NCI-H446 treated with DMSO at 0.1 percent for 48 hours (cell line): ENCODE results near the gene MRGPRF.
"Not testable (repeated sequence)": the region's sequence is repeated elsewhere in the genome, so short reads cannot be mapped to it uniquely, and the experiment has no call there.

Experiments
- DNase-seq: peaks from one replicate; lab custom pipeline; 2025; lab: John Stamatoyannopoulos, UW

The MRGPRF gene

DNA sequence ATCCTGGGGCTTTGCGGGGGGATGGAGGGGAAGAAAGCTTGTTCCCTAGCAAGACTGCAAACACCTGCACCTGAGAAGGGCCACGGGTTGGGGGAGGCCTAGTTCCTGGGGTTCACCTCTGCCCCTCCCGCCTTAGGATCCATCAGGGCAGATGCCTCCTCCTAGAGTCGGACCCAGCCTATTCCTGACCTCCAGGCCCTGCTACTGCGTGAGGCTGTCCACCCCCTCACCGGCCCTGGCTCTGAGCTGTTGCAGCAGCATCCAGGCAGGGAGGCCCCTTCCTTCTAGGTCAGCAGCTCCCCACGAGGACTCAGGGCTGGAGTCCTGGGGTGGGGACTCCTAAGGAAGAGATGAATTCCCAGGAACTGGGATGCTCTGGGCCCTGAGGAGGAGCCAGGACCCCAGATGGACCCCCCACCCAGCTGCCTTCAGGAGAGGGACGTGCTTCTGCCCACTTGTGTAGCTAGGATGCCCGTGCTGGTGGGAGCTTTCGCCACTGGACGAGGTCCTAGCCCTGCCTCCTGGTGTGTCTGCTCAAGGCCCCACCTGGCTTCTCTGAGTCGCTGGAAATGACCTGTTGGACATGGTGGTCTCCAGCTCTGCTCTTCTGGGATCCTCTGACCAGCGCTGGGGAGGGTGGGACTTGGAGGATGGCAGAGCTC lies 10.3 kb downstream of the MRGPRF start:
- no peak for DNase-seq

DNA sequence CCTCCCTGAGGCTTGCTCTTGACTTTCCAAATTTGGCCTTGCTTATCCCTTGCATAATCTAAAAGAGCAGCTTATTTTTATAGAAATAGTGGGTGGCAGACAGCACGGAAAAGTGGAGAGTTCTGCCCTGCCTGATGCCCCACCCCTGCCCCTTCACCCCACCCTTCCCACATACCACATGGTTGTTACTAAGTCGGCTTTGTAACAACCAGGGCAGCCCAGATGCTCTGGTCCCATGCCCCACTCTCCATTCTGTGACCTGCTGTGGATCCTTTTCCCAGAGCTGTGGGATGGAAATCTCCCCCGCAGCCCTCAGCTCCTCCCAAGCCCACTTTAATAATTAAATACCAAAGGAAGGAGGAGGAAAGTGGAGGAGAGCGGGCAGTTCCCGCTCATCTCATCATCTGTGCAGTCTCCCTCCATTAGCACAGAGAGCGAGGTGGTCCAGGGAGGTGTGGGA lies 10.9 kb downstream of the MRGPRF start:
- no peak for DNase-seq

DNA sequence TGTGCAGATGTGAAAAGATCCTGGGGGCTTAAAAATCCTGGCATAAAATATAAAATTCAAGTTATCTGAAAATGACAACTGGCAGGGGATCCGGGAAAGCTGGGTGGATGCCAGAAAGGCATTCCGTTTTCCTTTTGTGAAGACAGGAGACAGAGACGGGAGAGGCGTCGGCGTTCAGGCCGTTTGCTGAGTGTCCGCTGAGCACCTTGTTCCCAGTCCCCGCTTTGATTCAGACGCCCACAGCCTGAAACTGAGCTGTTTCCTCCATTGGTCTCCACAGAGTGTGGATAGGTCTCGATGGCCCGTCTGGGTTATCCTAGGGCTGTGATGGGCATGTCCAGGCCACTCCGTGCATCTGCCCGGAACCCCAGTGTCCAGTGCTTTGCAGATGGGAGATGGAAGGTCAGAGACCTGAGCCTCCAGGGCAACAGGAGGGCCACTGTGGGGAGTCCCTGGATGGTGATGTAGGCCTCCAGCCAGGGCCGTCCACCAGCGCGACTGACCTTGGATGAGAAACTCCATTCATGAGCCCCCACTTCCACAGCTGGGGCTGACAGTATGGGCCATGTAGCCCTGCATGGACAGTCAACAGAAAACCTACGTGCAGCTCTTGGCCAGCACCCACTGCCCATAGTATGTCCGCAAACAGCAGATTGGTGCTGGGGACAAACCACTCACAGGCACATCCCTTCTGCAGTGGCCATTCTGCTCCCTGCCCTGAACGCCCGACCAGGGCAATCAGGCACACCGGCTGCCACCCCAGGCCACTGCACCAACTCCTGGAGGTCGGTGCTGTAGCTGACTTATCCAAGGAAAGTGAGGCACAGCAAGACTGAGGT lies 11.6 kb downstream of the MRGPRF start:
- DNase-seq, result no peak

DNA sequence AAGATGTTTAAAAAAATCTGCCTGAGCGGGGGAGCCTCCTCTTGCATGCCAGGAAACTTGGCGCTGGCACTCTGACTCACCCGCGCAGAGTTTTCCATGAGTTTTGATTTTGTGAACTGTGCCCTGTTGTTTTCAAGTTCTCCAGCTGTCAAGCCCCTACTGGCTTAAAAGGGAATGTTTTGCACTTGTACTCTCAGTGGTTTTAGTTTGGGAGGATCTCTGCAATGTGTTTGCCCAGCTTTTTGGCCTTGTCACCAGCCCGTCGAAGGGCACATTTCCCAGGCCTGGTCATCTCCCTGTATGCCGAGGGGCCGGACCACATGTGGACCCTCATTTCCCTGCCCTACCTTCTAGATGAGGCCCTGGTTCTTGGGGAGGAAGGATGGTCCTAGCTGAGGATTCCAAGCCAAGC lies 12.2 kb downstream of the MRGPRF start:
- DNase-seq, result peak; percentile 35

DNA sequence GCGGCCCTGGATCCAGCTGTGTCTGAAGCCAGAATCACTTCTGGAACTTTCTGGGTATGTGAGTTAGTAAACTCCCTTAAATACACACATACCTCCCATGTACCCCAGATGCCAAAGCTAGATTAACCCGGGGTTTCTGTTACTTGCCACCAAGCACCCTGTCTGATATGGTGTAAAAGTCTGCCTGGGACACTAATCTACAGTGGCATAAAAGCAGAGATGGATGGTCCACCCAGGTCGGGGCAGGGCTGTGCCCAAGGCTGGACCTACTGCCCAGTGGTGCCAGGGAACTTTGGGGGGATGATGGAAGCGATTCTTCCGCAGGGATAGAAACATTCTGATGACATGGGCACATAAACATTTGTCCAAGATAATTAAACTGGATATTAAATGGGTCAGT lies 12.7 kb downstream of the MRGPRF start:
- no peak for DNase-seq

DNA sequence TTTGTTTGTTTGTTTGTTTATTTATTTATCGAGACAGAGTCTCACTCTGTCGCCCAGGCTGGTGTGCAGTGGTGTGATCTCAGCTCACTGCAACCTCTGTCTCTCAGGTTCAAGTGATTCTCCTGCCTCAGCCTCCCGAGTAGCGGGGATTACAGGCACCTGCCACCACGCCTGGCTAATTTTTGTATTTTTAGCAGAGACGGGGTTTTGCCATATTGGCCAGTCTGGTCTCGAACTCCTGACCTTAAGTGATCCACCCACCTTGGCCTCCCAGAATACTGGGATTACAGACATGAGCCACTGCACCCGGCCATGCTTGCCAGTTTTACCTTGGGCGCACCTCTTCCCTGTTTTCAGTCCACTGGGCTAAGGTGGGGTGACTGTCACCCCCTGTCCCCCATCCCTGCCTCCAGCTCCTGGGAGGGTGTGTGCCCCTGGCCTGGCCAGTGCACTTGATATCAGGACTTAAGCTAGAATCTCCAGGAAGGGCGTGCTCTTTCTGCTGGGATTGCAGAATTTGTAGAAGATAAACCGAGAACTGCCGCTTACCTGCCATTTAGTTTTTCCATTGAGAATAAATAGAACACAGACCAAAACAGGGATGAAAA lies 13.2 kb downstream of the MRGPRF start:
- not testable (repeated sequence) for DNase-seq

DNA sequence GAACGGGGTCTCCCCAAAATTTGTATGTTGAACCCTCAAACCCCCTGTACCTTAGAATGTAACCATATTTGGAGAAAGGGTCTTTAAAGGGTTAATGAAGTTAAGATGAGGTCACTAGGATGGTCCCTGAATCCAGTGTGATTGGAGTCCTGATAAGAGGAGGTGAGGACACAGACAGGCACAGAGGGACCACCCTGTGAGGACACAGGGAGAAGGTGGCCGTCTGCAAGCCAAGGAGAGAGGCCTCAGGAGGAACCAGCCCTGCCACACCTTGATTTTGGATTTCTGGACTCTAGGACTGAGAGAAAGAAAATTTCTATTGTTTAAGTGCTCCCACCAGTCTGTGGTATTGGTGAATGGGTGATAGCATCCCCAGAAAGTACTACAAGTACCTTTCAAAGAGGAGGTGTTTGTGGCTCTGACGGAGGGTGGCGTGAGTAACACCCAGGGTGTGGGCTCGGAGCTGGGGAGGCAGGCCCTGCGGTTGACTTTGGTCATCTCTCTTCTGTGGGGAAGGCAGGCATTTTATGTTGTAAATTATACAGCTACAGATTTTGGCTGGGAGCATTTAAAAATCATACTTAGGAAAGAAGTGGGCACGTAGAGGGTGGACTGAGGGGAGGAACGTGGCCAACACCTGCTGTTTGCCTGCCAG lies 13.8 kb downstream of the MRGPRF start:
- no peak for DNase-seq

DNA sequence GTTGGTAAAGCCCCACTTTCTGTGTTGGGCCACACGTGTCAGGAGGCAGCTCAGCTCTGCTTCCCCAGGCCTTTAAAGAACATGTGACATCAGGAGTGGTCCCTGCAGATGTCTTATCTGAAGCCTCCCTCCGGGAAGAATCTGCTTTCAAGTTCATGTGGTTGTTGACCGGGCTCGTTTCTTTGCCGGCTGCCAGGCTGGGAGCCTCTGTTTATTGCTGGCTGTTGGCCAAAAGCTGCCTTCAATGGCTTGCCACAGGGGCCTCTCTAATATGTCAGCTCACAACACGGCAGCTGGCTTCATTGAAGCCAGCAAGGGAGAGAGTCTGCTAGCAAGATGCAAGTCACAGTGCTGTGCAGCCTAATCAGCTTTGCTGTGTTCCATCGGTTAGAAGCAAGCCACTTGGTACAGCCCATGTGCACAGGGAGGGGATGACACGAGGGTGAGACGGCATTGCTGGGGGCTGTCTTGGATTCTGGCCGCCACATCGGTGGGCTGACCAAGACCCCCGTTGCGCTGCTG lies 14.6 kb downstream of the MRGPRF start:
- peak; percentile 65 for DNase-seq

DNA sequence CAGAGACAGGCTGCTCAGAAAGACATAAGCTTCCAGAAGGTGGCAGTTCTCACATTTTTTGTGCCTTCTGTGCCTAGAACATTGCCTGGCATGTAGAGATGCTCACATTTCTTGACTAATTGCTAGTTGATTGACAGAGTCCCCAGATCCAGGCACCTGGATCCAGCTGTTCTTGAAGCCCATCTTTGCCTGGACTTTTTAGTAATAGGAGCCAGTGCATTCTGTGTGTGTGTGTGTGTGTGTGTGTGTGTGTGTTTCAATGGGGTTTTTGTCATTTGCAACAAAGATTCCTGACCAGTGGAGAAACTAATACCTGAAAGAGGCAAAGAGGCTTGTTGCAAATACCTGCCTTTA lies 15.1 kb downstream of the MRGPRF start:
- DNase-seq, result no peak

DNA sequence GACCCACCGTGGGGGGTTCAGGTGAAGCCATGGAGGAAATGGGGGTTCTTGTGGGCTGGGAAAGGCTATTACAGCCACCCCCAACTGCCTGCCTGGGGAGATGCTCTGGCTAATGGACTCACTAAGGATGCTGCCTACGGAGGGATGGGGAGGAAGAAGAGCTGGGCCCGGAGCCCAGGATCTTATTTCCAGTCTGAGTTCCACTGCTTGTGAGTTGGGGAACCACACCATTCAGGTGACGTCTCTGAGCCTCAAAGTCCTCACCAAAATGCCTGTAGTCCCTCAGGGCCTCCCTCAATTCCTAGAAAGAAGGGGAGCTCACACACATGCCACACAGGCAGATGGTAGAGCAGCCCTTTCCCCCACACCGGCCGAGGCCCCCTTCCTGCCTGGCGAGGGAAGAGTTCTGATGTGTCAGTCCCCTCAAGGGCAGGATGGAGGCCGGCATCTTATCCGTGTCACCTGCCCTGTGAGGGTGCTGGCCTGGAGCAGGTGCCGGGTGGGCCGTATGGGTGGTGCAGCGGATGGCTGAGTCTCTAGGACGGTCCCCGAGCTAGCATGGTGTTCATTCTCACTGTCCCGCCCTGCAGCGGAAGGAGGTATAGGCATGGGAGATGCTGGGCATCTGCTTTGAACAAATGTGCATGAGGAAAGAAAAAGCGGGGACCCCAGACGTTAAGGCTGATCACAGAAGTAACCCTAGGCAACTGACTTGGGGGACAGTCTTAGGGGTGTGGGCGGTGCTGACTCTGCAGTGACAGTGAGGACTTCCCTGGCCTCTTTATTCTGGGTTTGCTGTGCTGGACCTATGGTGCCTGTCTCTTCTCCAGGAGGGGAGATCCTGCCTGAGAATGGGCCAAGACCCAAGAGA lies 15.7 kb downstream of the MRGPRF start:
- no peak for DNase-seq

DNA sequence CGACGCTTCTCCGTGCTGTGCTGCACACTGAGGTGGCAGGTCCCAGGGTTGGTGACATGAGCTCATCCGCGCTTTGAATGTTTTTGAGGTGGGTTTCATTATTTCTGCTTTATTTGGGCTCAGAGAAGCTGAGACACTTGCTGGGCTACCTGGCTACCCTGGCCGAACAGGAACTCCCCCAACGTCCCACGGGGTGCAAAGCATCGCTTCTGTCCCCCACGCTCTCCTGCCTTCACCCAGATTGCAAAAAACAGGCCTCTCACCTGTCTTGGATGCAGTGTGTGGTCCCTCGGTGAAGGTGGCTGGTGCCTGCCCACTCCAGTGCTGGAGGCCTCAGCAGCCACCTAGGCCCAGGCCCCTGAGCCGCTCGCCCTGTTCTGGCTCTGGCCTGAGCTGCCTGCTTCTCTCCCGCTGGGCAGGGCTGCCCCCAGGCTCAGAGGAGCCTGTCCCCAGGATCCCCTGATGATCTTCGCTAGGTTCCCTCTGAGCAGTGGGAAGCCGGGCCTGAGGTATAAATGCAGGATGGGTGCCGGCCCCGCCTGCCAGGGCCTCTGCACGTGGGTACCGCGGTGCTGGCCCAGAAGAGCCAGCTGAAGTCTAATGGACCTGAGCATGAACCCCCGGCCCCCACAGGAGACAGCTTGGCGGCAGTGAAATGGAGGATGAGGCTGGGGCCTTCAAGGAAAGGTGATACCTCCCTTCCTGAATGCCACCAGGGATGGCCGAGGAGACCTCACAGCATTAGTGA lies 16.5 kb downstream of the MRGPRF start:
- DNase-seq, result no peak

DNA sequence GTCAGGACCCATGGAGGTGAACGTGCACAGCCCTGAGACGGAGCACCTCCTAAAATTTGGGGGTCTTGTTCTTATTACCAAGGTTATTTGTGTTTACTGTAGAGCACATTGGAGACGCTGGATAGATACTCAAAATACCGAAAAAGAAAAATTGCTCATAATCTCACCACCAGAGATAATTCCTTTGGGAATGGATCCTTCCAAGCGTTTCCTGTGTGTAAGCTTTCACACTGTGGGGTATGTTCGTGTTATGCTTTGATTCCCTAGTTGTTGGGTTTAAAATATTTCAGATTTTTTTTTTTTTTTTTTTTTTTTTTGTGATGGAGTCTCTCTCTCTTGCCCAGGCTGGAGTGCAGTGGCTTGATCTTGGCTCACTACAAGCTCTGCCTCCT lies 18.2 kb downstream of the MRGPRF start:
- no peak for DNase-seq

DNA sequence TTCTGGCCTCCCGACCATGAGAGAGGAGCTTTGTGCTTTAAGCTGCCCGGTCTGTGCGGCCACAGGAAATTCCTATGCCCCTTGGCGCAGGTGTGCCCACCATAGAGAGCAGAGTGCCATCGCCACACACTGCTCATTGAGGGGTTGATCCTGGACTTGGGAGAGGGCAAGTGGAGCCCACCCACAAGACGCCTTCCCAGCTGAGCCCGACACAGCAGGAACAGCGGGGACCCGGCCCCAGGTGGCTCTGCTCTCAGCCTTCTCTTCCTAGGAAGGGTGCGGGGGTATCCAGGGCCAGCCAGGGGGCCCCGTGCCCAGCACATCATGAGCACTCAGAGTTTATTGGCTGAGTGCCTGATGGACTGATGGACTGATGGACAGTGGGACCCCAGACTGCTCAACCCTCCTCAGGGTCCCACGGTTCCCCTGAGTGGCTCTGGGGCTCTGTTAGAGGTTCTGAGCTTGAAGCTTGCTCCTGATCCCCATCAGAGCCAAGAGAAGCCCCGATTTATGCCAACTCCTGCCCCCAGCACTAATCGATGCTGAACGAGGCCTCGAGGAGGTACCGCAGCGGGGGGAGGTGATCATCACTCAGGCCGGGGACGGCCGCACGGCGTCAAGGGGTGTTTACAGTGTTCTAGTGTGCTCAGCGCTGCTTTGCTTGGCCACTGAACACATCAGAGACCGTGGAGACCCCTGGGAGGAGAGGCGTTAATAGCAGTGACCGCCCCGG lies 18.7 kb downstream of the MRGPRF start:
- no peak for DNase-seq

DNA sequence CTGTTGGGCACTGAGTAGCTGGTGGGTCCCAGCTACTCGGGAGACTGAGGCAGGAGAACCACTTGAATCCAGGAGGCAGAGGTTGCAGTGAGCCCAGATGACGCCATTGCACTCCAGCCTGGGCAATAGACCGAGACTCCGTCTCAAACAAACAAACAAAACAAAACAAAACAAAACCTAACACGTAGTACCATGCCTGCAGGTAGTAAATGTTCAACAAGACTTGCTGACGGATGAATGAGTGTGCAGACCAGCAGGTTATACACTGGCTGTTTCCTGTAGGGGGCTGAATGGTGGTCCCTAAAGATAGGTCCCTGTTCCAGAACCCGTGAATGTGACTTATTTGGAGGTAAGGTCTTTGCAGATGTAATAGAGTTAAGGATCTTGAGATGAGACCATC lies 19.5 kb downstream of the MRGPRF start:
- no peak for DNase-seq

DNA sequence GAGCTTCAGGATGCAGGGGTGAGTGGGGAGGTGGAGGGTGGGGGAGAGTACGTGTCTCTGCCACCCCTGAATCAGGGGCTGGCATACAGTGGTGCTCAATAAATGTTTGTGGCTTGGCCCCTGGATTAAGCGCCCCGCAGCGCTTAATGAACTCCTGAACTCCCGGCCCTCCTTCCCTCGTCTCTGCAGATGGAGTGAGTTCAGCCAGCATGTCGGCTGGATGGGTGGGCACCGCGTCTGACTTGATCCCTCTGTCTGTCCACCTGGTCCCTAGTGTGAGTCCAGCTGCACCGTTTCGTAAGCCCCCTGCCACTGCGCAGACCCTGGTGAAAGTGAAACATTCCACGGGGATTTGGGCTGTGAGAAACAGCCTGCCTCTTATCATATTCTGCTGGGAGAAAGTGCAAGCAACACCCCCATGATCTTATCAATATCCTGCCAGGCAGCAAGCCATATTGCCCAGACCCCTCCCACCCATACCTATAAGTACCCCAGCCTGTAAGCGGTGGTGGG lies 20.2 kb downstream of the MRGPRF start:
- DNase-seq, result no peak

DNA sequence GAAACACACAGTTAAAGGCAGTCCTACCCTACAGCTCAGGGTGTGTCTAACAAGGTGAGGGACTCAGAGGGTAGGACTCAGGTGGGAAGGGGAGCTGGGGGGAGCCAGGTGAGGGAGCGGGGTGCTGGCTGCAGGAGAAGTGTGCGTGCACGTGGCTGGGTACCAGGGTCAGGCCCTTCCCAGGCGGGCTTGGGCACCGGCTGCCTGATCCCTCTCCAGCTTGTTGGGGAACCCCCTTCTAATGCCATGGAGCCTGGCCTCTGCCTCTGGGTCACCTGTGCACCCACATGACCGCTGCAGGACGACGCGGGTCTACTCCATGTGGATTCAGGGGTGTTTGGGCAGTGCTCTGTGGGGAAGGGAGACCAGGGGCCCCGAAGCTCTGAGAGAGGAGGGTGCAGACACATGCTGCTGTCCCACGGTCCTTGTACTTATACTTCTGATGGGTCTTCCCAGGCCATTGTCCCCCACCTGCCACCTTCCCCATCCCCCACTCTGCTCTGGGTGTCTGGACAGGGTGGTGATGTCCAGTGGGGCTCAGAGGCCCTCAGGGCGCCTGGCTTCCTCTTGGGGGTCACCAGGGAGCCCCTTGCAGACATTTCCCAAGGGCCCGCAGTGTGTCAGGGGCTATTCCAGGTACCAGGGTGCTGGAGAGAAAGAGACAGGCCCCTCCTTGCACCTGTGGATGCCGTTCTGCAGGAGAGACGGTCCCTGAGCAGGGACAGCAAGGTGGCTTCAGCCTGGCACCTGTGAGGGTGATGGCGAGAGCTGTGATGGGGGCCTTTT lies 21.9 kb downstream of the MRGPRF start:
- DNase-seq, result no peak

DNA sequence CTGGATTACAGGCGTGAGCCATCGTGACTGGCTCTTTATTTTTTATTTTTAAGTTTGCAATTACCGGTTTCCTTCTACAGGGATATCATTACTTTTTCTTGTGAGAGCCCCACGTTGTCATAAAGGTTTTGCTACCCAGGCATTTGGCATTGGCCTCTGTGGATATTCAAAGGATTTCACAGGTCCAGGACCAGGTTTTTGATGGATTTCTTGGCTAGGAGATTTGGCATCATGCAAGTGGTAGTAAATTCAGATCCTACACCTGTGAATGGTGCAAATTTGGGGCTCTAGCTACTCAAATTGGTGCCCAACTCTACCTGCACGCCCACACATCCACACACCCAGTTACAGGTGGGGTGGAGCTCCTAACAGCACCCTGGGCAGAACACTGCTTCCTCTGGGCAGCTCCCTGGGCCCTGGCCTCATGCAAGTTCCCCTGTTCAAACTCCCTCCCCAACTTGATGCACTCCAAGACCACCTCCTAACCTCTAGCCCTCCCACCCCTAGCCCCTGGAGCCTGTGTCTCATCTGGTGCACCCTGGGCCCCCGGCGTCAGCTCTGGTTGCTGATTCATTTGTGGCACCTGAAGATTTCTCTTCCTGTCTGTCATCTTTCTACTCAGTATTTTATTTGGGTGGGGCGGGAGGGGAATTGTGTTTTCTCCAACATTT lies 23.0 kb downstream of the MRGPRF start:
- no peak for DNase-seq

DNA sequence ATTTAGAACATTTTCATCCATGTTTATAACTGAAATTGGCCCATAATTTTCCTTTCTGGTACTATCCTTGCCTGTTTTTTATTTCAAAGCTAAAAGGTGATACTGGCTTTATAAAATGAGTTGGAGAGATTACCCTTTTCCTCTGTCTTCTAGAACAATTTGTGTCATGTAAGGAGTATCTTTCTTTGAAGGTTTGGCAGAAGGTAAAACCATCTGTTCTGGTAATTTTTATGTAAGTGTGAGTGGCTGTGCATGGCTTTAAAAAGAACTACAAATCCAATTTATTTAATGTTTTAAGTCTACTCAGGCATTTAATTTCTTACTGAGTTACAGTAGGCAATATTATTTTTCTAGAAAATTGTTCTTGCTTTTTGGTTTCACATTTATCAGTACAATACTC lies 24.6 kb downstream of the MRGPRF start:
- no peak for DNase-seq
